ENCODE measurements around the gene TRIB2.
"Not testable (repeated sequence)": the region's sequence is repeated elsewhere in the genome, so short reads cannot be mapped to it uniquely, and the experiment has no call there.

TRIB2 gene

DNA sequence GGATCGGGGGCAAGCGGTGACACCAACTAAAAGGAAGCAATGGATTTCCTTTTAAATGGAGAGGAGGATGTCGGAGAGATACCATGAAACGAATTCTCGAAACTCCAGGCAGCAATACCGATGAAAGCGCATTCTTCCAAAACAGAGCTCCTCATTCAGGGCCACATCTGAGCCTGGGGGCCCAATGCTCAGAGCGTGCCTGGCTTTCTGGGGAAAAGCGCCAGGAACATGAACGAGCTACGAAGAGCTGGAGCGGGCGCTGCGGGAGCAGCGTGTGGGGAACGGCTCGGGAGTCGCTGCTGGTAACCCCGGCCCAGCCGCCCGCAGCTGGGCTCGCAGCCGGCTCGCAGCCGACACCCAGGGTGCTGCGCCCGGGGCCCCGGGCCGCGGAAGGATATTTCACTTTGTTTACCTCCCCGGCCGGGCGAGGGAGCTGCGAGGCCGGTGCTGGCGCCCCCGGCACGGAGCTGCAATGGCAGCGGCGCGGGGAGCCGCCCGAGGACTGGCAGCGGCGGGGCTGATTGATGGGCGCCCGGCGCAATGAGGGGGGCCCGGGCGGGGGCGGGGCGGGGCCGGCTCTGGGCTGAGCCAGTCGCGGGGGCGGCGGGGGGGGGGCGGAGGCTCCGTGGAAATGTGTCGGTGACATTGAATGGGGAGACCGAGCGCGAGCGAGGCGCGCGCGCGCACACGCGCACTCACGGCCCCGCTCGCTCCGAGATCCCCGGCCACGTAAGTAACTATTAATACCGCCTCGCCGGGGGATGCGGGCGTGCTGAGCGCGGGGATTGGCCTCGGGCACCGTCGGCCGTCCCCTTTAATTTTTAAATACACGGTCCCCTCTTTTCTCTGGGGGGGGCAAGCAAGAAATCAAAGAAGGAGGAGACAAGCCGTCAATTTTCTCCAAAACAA is at the start of gene TRIB2:
Gene TRIB2, plus strand, starts transcription at position 655 of the 909 bp plus-strand sequence. CDS start 1,372 bp downstream, outside the sequence.
- DNase-seq (ENCODE audit: low read depth in 2 of 2, low spot score in 1 of 2): peak; percentile 78 to 87

DNA sequence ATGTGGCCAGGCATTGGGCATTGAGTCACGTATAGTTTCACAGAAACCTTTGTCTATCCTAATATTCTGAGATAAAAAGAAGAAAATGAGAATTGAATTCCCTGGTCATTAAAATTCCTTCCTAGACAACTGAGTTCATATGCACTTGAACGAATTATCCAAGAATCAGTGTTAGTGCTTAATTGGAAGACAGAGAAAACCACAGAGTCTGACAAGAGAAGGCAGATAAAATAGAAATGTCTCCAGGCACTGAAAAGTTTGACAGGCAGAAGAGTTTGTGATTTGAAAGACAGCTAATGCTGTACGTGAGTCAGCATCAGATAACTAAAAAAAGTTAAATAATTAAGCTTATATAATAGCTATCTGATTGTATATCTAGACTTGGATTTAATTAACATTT is 47.7 kb upstream of the TRIB2 start:
- no peak for DNase-seq (ENCODE audit: low read depth in 2 of 2, low spot score in 1 of 2)

DNA sequence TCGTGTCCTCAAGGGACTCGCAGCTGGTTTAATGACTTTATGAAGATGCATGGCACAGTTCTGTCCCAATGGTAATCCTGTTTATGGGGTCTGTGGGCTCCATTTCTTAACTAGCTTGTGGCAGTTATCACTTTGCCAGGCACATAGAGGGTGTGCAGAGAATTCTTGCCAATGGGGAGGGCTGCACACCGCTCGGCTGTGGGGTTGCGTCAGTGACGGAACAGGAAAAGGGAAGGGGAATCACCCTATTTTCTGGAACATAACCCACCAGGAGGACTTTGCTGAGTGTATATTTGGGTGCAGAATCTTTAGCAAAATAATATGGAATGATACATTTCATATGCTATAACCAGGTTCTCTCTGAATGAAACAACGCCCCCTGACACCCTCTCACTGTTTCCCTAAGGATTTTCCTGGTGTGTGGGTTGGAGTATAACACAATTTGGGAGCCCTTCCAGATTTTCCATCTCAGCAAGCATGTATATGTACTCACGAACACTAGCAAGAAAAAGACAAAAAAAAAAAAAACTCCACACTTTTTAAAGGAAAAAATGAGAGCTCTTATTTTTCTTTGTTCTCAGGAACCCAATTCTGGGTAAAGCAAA is 43.9 kb upstream of the TRIB2 start:
- DNase-seq (ENCODE audit: low read depth in 2 of 2, low spot score in 1 of 2): no peak

DNA sequence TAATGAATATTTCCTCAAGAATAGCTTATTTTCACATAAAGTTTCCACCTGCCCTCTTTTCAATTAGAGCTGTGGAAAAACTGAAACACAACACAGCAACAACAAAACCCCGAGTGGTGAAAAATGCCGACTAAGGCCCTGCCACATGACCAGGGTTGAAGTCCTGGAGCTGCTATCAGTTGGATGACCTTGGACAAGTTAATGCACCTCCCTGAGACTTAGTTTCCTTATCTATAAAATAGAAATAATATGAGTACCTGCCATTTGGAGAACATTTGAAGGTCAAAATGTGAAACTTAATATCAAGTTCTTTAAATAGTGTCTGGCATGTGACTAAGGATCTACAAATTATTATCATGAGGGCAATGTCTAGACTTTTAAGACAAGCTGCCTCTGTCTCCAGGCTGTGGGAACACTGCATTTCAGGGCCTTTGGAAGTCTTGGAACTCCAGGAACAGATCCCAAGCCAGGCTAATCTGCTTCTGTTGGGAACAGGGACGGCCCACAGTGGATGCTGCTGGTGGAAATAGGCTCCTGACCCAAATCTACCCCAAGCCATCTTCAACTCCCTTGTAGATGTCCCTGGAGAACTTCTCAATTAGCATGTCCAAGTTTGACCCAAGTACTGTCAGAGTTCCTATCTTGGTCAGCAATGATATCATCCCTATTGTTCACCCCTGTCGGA is 42.0 kb upstream of the TRIB2 start:
- no peak for DNase-seq (ENCODE audit: low read depth in 2 of 2, low spot score in 1 of 2)

DNA sequence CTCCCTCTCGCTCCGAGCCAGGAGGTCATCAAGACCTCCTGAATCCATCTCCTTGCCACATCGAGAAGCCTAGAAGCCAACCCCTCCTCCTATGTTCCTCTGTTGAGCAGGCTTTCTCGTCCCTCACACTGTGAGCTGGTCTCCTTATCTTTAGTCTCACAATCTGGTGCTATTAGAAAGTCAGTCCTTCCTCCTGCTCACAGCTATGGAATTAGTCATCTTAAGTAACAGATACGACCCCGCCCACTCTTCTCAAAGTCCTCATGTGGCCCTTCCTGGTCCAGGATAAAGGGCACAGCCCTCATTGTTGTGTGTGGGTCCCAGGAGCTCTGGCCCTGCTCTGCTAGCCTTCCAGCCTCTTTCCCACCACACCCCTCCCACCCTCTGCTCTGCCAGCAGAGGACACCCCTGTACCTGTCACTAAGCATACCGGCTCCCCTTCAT is 41.4 kb upstream of the TRIB2 start:
- no peak for DNase-seq (ENCODE audit: low read depth in 2 of 2, low spot score in 1 of 2)

DNA sequence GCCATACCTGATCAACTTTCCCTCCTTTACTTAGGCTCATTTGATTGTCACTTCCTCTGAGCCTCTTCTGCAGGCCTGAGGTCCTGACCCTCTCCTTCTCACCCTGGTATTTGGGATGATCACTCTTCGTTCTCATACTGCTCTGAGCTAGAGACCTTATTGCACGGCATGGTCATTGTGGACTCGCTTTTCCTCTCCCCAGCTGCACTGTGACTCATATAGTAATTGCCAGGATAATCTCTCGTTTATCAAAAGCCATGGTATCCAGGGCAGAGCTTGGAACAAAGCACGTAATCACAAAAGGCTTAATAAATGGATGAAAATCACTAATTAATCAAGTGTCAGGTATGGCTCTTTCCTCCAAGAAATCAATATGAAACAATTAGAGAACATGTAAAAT is 40.9 kb upstream of the TRIB2 start:
- DNase-seq (ENCODE audit: low read depth in 2 of 2, low spot score in 1 of 2): no peak

DNA sequence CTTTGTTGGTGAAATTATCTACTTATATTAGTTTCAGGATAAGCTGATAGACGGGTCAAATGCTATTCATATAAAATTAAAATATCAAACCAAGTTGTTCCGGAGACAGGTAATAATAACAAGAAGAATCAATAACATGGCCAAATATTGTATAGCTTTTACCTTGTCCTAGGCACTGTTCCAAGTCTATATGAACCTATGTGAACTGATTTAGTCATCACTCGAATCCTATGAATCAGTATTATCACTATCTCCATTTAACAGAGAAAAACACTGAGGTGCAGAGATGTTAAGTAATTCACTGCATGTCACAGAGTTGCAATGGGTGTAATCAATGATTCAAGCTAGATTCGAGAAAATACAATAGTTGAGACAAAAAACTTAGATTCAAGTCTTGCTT is 40.0 kb upstream of the TRIB2 start:
- DNase-seq (ENCODE audit: low read depth in 2 of 2, low spot score in 1 of 2): no peak

DNA sequence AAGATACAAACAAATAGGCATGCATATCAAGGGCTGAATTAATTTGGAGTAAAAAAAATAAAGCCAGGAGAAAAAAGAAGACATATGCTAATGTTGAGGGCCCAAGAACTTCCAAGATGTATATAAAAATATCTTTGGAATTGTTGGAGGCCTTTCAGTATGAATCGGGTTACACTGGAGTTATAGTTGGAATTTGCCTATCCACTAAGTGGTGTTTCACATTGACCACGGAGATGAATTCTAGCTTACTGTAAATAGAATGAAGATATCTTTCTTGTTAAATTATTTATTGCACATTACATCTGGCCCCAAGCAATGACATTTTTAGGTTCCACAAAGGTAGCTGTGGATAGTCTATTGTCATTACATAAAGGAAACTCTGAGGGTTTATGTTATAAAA is 38.5 kb upstream of the TRIB2 start:
- no peak for DNase-seq (ENCODE audit: low read depth in 2 of 2, low spot score in 1 of 2)

DNA sequence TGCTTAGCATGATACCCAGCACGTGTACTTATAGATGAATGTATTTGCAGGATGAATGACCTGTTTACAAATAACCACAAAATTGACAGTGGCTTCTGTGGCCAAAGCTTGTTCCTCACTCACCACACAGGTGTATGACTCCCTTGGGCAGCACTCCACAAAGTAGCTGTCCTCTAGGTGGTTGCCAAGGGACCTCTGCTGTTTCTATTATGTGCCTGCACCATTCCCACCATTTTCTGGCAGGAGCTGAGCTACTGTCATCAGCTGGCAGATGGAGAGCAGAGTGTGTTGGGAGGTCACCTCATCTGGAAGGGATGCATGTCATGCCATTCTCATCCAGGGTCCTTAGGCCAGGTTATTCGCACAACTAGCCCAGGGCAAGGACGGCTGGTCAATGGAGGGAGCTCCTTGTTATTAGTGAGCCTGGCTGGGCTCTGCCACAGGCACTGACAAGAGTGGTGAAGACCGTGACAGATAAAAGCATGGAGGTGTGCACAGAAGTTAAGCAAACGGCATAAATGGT is 37.1 kb upstream of the TRIB2 start:
- no peak for DNase-seq (ENCODE audit: low read depth in 2 of 2, low spot score in 1 of 2)

DNA sequence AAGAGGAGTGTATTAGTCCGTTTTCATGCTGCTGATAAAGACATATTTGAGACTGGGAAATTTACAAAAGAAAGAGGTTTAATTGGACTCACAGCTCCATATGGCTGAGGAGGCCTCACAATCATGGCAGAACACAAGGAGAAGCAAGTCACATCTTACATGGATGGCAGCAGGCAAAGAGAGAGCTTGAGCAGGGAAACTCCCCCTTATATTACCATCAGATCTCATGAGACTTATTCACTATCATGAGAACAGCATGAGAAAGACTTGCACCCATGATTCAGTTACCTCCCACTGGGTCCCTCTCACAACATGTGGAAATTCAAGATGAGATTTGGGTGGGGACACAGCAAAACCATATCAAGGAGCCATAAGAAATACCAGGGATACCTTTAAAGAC is 36.6 kb upstream of the TRIB2 start:
- not testable (repeated sequence) for DNase-seq (ENCODE audit: low read depth in 2 of 2, low spot score in 1 of 2)

DNA sequence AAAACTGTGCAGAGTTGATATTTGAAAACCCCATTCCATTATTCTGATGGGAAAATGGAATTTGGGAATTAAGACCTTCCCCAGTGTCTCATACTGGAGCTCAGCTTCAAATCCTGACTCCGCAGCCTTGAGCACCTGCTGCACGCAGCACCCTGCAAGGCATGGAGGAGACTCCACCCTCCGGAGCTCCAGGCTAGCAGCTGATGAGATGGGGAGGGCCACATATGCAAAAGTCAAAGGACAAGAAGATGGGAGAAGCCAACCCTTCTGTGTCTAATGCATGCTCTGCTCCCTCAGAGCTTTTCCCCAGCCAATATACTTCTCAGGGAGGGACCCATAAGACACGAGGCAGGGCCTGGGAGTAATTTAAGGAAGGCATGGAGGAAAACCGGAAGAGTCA is 34.7 kb upstream of the TRIB2 start:
- no peak for DNase-seq (ENCODE audit: low read depth in 2 of 2, low spot score in 1 of 2)

DNA sequence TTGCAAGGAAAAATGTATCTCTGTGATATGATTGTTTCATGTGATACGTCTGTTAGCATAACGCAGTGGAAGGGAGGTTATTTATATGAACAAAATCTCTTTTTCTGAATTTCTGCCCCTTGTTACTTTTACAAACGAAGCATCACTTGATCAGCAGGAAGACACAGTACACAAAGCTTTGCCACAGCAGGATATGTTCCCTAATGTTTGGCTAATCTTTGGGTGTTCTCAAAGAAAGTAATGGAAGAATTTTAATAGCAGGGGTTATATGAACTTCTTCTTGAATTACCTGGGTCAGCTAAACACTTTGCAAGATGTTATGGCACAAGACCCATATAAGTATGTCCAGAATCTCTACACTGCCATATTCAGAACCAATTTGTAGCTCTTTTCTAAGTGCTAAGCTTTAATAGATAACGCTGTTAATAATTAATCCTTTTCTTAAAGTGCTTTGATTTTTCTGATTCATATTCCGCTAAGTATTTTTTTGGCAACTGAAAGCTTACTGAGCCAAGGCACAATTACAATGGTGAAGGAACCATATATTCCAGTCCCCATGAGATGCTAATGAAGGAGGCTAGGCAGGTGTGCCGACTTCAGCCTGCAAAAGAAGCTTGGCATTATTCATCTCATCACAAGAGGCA is 33.2 kb upstream of the TRIB2 start:
- DNase-seq (ENCODE audit: low read depth in 2 of 2, low spot score in 1 of 2): no peak

DNA sequence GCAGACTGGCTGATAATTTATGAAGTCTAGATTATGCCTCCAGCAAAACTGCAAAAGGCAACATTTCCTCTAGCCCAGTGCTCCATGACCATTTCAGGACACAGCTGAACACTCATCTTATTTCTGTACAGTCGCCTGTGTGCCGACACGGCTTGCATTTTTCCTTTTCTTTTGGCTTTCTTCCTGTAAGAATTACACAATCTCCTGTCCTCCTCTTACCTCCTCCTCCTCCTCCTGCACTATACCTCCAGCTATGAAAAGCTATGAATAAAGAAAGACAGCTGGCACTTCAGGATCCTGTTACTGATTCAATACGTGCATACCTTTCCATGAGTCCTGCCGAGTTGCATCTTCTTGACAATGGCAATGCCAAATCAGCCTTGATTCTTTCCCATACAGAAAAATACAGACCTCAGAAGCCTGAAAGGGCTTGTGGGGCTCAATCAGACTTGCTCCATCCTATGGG is 32.2 kb upstream of the TRIB2 start:
- DNase-seq (ENCODE audit: low read depth in 2 of 2, low spot score in 1 of 2): no peak

DNA sequence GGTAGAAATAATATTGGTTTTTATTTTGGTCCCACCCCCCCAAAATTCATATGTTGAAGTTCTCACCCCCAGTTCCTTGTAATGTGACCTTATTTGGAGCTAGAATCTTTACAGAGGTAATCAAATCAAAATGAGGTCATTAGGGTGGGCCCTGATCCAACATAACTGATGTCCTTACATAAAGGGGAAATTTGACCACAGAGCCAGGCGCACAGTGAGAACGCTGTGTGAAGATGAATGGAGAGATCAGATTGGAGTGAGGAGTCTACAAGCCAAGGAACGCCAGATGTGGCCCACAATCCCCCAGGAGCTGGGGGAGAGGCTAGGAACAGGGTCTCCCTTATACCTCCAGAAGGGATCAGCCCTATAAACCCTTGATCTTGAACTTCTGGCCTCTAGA is 31.6 kb upstream of the TRIB2 start:
- DNase-seq (ENCODE audit: low read depth in 2 of 2, low spot score in 1 of 2): no peak

DNA sequence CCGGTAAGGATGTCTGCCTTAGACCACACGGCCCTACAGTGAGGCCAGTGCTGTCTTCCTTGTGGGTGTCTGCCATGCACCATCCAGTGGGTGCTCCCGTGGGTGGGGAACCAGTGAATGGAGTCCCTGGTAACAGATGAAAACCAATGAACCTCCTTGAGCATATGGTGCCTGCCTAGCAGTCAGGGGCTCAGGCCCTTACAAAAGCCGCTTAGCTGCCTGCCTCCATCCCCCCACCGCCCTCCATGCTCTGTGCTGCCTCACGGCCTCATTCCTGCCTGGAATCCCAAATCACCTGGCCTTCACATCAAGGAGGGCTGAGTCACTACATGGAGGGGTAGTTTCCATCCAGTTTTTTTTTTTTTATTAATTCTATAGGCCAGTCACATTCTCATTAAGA is 30.8 kb upstream of the TRIB2 start:
- no peak for DNase-seq (ENCODE audit: low read depth in 2 of 2, low spot score in 1 of 2)

DNA sequence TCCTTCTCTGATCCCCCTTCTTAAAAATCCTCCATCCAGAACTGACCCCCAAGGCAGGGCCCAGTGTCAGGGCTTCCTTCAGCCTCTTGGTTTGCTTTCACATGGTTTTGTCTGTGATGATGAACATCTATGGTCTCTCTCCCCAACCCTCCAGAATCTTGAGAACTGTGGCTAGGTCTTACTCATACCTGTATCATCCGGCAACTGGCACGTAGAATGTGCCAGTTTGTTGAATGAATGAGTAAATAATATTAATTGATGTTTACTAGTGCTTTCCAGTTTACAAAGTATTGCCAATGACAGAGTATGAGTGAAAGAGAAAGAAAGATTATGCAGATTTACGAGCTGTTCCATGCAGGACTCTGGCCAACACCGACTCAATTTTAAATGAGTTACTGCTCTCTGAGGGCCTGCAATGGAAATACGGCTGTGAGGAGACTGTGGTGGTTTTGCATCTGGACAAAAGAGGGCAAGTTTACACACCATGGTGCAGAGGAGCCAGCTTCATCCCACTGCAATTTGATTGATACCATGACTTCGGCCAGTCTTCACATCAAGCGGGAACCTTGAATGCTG is 29.9 kb upstream of the TRIB2 start:
- no peak for DNase-seq (ENCODE audit: low read depth in 2 of 2, low spot score in 1 of 2)

DNA sequence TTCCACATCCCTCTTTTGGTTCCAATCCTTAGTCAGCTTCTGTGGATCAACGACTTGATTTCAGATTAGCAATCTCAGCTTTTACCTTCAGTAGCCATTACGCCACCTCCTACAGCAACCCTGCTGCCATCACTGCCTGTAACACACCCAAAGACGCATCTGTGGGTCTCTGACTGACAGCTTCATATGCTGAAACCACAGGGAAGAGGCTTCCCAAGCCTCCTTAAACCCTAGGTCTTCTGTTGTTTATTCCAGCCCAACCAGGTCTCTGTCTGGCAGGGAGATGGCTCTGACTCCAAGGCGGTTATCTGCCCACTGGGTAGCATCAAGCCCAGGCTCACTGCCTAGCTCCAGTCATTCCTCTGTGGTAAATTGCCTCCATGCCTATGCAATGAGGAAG is 28.6 kb upstream of the TRIB2 start:
- no peak for DNase-seq (ENCODE audit: low read depth in 2 of 2, low spot score in 1 of 2)

DNA sequence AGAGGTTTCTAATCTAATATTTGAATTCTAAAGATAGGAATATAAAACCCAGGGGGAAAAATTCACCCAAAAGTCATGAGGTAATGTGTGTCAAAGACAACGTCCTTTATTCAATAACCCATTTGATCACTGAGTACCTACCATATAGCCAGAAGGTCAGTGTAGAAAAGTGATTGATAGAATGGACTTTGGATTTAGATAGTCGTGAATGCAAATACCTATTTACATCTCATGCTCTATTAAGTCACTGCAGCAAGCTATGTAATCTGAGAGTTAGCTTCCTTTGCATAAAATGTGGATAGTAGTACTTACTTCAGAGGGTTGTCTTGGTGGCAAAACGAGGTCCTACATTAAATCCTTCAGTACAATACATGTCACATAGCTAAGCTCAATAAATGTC is 27.8 kb upstream of the TRIB2 start:
- DNase-seq (ENCODE audit: low read depth in 2 of 2, low spot score in 1 of 2): no peak

DNA sequence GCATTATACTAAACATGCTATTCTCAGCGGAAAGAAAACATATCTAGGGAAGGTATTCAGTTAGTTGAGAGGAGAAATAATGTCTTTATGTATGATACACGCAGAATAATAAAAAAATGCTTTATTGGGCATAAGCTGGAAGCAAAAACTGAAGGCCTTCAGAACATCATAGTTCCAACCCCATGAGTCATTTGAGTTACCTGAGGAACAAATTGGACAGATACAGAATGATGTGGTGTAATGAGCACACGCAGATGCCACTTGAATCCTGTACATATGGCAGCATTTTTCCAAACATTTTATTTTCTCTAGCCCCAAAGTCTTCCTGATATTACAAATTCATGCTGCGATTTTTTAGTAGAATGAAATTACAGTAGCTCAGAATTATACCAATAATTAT is 23.2 kb upstream of the TRIB2 start:
- no peak for DNase-seq (ENCODE audit: low read depth in 2 of 2, low spot score in 1 of 2)

DNA sequence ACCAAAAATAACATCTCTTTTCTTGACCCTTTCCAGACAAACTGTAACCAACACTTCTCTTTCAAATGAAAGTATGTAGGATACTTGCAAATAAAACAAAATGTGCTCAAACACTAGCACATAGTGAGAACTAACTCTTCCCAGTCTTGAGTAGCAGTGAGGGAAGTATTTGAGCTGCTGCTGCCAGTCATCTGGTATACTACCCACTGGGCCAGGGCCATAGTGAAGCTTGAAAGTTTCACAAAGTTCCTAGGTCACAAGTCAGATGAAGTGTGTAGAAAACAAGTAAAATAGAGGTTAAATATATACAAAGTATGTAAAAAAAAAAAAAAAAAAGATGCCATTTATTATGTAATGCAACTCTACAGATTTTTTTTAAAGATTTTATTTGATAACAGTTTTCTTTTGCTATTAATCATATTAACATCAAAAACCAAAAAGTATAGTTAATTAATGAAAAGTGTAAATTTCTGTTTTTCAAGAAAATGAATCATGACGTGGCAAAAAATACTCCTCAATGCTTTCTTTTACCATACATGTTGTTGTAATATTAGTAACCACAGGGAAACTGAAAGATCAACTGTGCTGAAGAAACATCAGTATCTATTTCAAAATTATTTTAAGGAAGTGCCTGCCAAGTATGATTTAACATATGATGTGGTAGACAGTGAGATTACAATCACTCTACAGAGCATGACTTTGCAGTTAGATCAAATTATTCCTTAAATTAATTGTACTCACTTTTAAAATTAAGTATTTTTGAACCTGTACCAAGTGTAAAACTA is 21.6 kb upstream of the TRIB2 start:
- DNase-seq (ENCODE audit: low read depth in 2 of 2, low spot score in 1 of 2): no peak
